Bronchus fibroblast of lung (primary cell): ENCODE results near the gene LCN15. TPM values are rescaled to one million over a fixed set of nuclear protein-coding genes. Genes with fewer than 3 reads are reported as not detected.

ENCODE experiments used
- total RNA-seq: library from RNA; depleted of rRNA; stranded (reverse); fragments of >200 nt; gene quantifications from 2 replicates; pipeline ENCODE4 v1.2.3, GENCODE V29; 2015

Gene LCN15
- not detected in 2 replicates for total RNA-seq

GRCh38 chr9:136764301-136764891 lies at the start of gene LCN15:
Gene LCN15, minus strand, starts transcription at chr9:136764518. Its CDS starts 30 bp downstream, at chr9:136764488.

DNA sequence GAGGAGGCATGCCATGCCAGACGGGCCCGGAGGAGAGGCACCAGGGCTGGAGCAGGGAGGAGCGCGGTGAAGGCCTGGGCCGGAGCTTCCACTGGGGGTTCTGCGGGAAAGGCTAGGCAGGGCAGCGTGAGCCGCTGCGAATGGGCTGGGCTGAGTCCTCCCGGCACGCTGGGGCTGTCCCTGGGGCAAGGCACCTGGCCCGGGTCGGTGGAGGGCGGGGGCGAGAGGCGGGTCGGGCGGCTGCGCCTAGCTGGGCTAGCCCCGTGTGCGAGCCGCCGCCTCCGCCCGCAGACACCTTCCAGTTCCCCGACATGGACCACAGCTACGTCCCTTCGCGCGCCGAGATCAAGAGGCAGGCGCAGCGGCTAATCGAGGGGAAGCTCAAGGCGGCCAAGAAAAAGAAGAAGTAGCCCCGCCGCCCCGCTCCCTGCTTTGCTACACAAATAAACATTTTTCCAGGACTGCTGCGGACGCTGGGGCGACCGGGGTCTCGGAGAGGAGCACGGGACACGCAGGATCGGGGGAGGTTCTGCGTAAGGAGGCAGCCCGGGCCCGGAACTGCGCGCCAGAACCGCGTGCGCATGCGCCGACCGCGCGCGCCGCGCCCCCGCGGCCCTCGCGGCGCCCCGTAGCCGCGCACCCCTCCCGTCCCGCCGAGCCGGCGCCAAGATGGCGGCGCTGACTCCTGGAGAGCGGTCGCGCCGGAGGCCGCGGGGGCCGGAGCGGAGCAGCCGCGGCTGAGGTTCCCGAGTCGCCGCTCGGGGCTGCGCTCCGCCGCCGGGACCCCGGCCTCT lies 43.2 kb upstream of the LCN15 start, which contains the start of gene RABL6:
RABL6 (plus strand) TSS at position 668 of the 794 bp plus-strand sequence. CDS start 249 bp downstream, outside the sequence.

GRCh38 chr9:136796238-136796774 lies 32.0 kb upstream of the LCN15 start, which contains the start of gene CCDC183:
Gene CCDC183, plus strand, starts transcription at chr9:136796338. Its CDS starts 60 bp downstream, at chr9:136796398.

GRCh38 chr9:136790640-136791515 lies 26.6 kb upstream of the LCN15 start, which contains the start of gene TMEM141:
Gene TMEM141, plus strand, starts transcription at chr9:136791344. Its CDS starts 27 bp downstream, at chr9:136791371.

DNA sequence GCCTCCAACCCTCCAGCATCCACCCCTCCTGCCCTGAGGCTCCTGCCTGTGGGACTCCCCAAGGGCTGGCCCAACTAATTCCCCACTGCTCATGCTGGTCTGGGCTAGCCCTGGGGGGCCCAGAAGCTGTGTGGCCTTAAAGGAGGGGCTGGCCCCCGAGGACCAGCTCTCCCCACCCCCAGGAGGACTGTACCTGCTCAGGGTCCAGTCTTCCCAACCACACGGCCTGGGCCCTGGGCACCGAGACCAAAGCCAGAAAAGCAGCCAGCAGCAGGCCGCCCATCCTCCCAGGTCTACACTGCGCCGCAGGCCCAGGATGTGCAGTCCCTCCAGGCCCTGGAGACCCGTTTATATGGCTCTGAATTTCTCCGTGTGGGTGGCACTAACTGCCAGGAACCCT lies 16.1 kb downstream of the LCN15 start, which contains the start of gene LCN6:
LCN6 (minus strand) TSS at position 325 of the 400 bp plus-strand sequence; CDS start at position 283, 42 bp downstream.

DNA sequence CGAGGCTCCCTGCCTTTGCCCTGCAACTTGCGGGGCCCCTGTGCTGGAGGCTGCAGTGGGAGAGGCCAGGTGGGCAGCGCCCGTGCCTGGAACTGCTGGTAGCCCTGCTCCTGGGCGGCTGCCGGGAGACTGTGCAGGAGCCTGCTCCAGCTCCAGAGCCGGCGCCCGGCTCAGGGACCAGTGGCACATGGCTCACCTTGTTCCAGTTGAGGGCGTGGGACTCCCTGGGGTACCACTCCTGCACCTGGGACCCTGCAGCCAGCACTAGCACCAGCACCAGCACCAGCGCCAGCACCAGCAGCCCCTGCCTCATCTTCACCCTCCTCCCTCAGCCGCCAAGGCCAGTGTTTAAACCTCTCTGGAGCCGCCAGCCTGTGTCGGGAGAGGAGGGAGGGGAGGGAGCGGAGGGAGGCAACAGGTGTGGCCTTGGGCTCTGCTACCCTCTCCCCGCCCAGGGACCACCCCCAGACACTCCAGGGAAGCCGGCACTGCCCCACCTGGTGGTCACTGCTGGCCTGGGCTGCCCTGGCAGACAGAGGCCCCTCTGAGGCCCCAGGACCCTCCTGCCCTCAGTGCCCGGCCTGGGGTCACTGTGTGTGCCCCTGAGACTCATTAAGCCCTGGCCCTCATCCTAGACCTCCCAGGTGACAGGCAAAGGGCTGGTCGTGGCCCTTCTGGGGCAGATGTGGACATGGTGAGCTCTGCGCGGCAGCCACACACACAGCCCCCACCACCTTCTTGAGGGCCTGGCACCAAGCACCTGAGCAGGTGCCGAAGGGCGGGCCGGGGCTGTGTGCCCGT lies 21.5 kb downstream of the LCN15 start, which contains the start of gene LCN10:
LCN10 (minus strand) TSS at position 350 of the 801 bp plus-strand sequence; CDS start at position 313, 37 bp downstream.

DNA sequence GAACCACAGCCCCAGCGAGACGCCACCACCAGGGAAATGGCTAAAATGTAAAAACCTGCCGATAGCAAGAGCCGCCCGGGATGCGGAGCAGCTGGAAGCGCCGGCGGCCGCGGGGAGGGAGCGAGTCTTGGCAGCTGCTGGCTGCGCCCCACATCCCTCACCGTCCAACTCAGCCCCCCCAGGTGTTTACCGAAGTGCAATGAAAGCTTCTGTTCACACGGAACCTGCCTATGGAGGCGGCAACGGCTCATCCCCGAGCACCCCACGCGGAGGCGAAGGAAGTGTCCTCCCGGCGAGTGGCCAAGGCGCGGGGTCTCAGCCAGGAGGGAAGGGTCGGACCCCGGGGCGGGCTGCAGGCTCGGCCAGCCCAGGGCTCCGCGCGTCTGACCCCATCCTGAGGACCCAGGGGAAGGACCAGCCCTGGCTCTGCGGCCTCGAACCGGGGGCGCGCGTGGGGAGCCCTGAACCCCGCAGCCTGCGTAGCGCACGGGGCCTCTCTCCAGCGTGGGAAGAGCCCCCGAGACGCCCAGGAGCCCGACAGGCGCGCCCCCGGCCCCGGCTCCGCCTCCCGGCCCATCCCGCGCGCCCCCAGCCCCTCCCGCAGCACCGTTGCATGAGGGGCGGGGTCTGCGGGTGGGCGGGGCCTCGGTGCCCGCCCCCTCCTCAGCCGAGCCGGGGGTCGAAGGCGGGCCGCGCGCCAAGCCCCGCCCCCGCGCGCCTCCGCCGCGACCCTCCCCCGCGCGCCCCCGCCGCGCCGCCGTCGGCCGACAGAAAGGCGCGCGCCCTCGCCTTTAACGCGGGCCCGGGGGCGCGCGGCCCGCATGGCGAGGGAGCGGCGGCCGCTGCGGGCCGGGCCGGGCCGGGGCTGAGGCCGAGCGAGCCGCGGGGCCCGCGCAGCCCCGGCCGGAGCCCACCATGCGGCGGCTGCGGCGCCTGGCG lies 52.3 kb downstream of the LCN15 start, which contains the start of gene DIPK1B:
DIPK1B (plus strand) TSS at position 822 of the 939 bp plus-strand sequence; CDS start at position 916, 94 bp downstream.

Other genes starting within 250 kb of the LCN15 start
- 7.2 and 9.7 TPM in 2 replicates for gene NOTCH1, start 218.5 kb downstream of the LCN15 start, total RNA-seq
- 2.1 and 2.4 TPM in 2 replicates for gene EGFL7, start 101.6 kb downstream of the LCN15 start, total RNA-seq
- gene AGPAT2, start 77.1 kb downstream of the LCN15 start, total RNA-seq = 35.5 and 36.6 TPM in 2 replicates
- gene DIPK1B, start 51.9 kb downstream of the LCN15 start, total RNA-seq = 1.5 and 2.5 TPM in 2 replicates
- gene LCN10, start 21.6 kb downstream of the LCN15 start, total RNA-seq = not detected in 2 replicates
- not detected in 2 replicates for gene LCN6, start 16.0 kb downstream of the LCN15 start, total RNA-seq
- gene LCN8, start 6.3 kb downstream of the LCN15 start, total RNA-seq = not detected in 2 replicates
- 85.4 and 89.2 TPM in 2 replicates for gene TMEM141, start 26.8 kb upstream of the LCN15 start, total RNA-seq
- gene CCDC183, start 31.8 kb upstream of the LCN15 start, total RNA-seq = under 0.01 TPM in 1 of 2 replicates, not detected in the other
- 85.8 and 89.3 TPM in 2 replicates for gene RABL6, start 43.4 kb upstream of the LCN15 start, total RNA-seq
- gene AJM1, start 78.0 kb upstream of the LCN15 start, total RNA-seq = 0.45 and 1.3 TPM in 2 replicates
- gene PHPT1, start 84.9 kb upstream of the LCN15 start, total RNA-seq = 119 and 125 TPM in 2 replicates
- gene MAMDC4, start 87.8 kb upstream of the LCN15 start, total RNA-seq = 2.5 and 3.0 TPM in 2 replicates
- 491 and 504 TPM in 2 replicates for gene EDF1, start 101.8 kb upstream of the LCN15 start, total RNA-seq
- 9.1 and 9.4 TPM in 2 replicates for gene TRAF2, start 122.0 kb upstream of the LCN15 start, total RNA-seq
- gene FBXW5, start 180.2 kb upstream of the LCN15 start, total RNA-seq = 113 and 115 TPM in 2 replicates
- not detected in 2 replicates for gene C8G, start 180.7 kb upstream of the LCN15 start, total RNA-seq
- gene LCN12, start 187.8 kb upstream of the LCN15 start, total RNA-seq = not detected in 2 replicates
- gene PTGDS, start 213.0 kb upstream of the LCN15 start, total RNA-seq = 2.4 TPM in 1 of 2 replicates, not detected in the other
- gene LCNL1, start 218.5 kb upstream of the LCN15 start, total RNA-seq = under 0.01 TPM in 1 of 2 replicates, not detected in the other
- 30.6 and 32.9 TPM in 2 replicates for gene PAXX, start 227.9 kb upstream of the LCN15 start, total RNA-seq
- 1.3 and 4.0 TPM in 2 replicates for gene CLIC3, start 232.1 kb upstream of the LCN15 start, total RNA-seq